ENCODE data around the gene PLEKHA6. TPM values are rescaled to one million over a fixed set of nuclear protein-coding genes. Genes with fewer than 3 reads are reported as not detected.
"Not testable (repeated sequence)": the region's sequence is repeated elsewhere in the genome, so short reads cannot be mapped to it uniquely, and the experiment has no call there.

PLEKHA6 gene
- total RNA-seq, 4 donors from 2014 or later = 4.3 to 13.2 (median 7.7) TPM

- intact Hi-C loops (cut with DNase I; ENCODE audit: low total_unique reads) (no loop called here), in situ Hi-C loops (cut with MboI; ENCODE audit: low sequenced_read_pairs in 4 of 4) (no loop called here)
- no peak overlapping the region for H3K27ac ChIP-seq
- no peaks in the 10 kb centered on the region for H3K9me3 ChIP-seq
- no peak overlapping the region for H3K4me3 ChIP-seq
- H3K36me3 ChIP-seq = no peaks in the 10 kb centered on the region
- TF ChIP-seq CTCF (IDR thresholded peaks at IDR 0.05 in 4 of 5, conservative IDR thresholded peaks at IDR 0.05 in 1 of 5) = no peak
- no peak for TF ChIP-seq POLR2A (IDR thresholded peaks at IDR 0.05)
- no peak for ATAC-seq
- H3K27me3 ChIP-seq = no peaks in the 10 kb centered on the region
- no peak for DNase-seq
- no peaks in the 10 kb centered on the region for H3K4me1 ChIP-seq
Observed at GRCh38 chr1:204240233-204240632, 119.5 kb downstream of the PLEKHA6 start.

- H3K4me1 ChIP-seq; in situ Hi-C loops (cut with MboI; ENCODE audit: low sequenced_read_pairs in 4 of 4); DNase-seq; ATAC-seq; H3K36me3 ChIP-seq; H3K27ac ChIP-seq; intact Hi-C loops (cut with DNase I; ENCODE audit: low total_unique reads); H3K4me3 ChIP-seq; H3K27me3 ChIP-seq; H3K9me3 ChIP-seq: not testable (repeated sequence)
Observed at GRCh38 chr1:204239401-204239800, 120.3 kb downstream of the PLEKHA6 start.

- in situ Hi-C loops (cut with MboI; ENCODE audit: low sequenced_read_pairs in 4 of 4) = not testable (repeated sequence)
Observed at GRCh38 chr1:204238520-204238919, 121.2 kb downstream of the PLEKHA6 start.

GRCh38 chr1:204237515-204237914, 122.2 kb downstream of the PLEKHA6 start:
- H3K36me3 ChIP-seq; H3K9me3 ChIP-seq; ATAC-seq; in situ Hi-C loops (cut with MboI; ENCODE audit: low sequenced_read_pairs in 4 of 4); DNase-seq; H3K27ac ChIP-seq; intact Hi-C loops (cut with DNase I; ENCODE audit: low total_unique reads); H3K4me3 ChIP-seq; H3K27me3 ChIP-seq; H3K4me1 ChIP-seq: not testable (repeated sequence)

More at GRCh38 chr1:204238520-204238919, 121.2 kb downstream of the PLEKHA6 start:
- H3K4me3 ChIP-seq; H3K27ac ChIP-seq; H3K36me3 ChIP-seq; H3K27me3 ChIP-seq; ATAC-seq; H3K9me3 ChIP-seq; intact Hi-C loops (cut with DNase I; ENCODE audit: low total_unique reads); DNase-seq; H3K4me1 ChIP-seq: not testable (repeated sequence)

- DNase-seq (no peak), ATAC-seq (no peak)
- no peak for TF ChIP-seq CTCF (IDR thresholded peaks at IDR 0.05 in 4 of 5, conservative IDR thresholded peaks at IDR 0.05 in 1 of 5)
- no peak for TF ChIP-seq POLR2A (IDR thresholded peaks at IDR 0.05)
- in situ Hi-C loops (cut with MboI; ENCODE audit: low sequenced_read_pairs in 4 of 4) = no loop called here
- Histone ChIP-seq H3K27me3 (no peaks in the 10 kb centered on the region), H3K36me3 (no peaks in the 10 kb centered on the region), H3K9me3 (no peaks in the 10 kb centered on the region), H3K4me3 (no peak overlapping the region), H3K27ac (no peak overlapping the region), H3K4me1 (no peaks in the 10 kb centered on the region)
- intact Hi-C loops (cut with DNase I; ENCODE audit: low total_unique reads) = no loop called here
Observed at GRCh38 chr1:204232526-204232925, 127.2 kb downstream of the PLEKHA6 start.

- no peaks in the 10 kb centered on the region for H3K36me3 ChIP-seq
Observed at GRCh38 chr1:204230211-204230610, 129.5 kb downstream of the PLEKHA6 start.

More at GRCh38 chr1:204230211-204230610, 129.5 kb downstream of the PLEKHA6 start:
- in situ Hi-C loops (cut with MboI; ENCODE audit: low sequenced_read_pairs in 4 of 4) = no loop called here
- Histone ChIP-seq H3K9me3 (no peaks in the 10 kb centered on the region), H3K4me3 (no peak overlapping the region), H3K27ac (no peak overlapping the region), H3K4me1 (no peaks in the 10 kb centered on the region), H3K27me3 (no peaks in the 10 kb centered on the region)
- ATAC-seq (no peak), DNase-seq (no peak)
- TF ChIP-seq CTCF (IDR thresholded peaks at IDR 0.05 in 4 of 5, conservative IDR thresholded peaks at IDR 0.05 in 1 of 5) = no peak
- no peak for TF ChIP-seq POLR2A (IDR thresholded peaks at IDR 0.05)
- intact Hi-C loops (cut with DNase I; ENCODE audit: low total_unique reads) = no loop called here
